Measurements from ENCODE around the gene KLHL12. TPM values are rescaled to one million over a fixed set of nuclear protein-coding genes. Genes with fewer than 3 reads are reported as not detected.

Gene KLHL12
- total RNA-seq, 2 experiments from 2014 or later, result 33.9 to 46.2 TPM

GRCh38 chr1:202860744-202861419 lies 66.2 kb downstream of the KLHL12 start:
- Histone ChIP-seq H3K27ac (ENCODE audit: low read depth, low read length, poor library complexity, severe bottlenecking) (no peak overlapping the region), H4K20me1 (ENCODE audit: insufficient read depth, low read length) (no peaks in the 10 kb centered on the region), H3K9me3 (ENCODE audit: low read length) (no peaks in the 10 kb centered on the region), H3K9me2 (ENCODE audit: insufficient read depth, low read length) (no peaks in the 10 kb centered on the region), H3K4me1 (ENCODE audit: insufficient read depth, low read length, poor library complexity, severe bottlenecking) (no peaks in the 10 kb centered on the region), H3K4me3 (ENCODE audit: low read depth, low read length, poor library complexity, severe bottlenecking) (no peak overlapping the region), H3K36me3 (ENCODE audit: insufficient read depth, low read length) (no peaks in the 10 kb centered on the region), H3K4me2 (ENCODE audit: low read length) (no peak overlapping the region), H3K79me2 (ENCODE audit: insufficient read depth, low read depth, low read length) (no peaks in the 10 kb centered on the region), H2AFZ (ENCODE audit: low read length) (no peak overlapping the region)
- no peak for DNase-seq (ENCODE audit: low spot score)
- ChIA-PET CTCF (ENCODE audit: unreplicated experiment) (no interaction called here), POLR2A (no interaction called here)
- no TSS peak for BruUV-seq (replicated peaks)
- intact Hi-C loops (cut with micrococcal nuclease; ENCODE audit: unreplicated experiment), result no loop called here
- no peak for TF ChIP-seq EZH2phosphoT487 (IDR thresholded peaks at IDR 0.05; ENCODE audit: borderline replicate concordance, low read depth, low read length)
- TF ChIP-seq CTCF (conservative IDR thresholded peaks at IDR 0.05; ENCODE audit: low read length), result no peak

- H3K4me1 ChIP-seq (ENCODE audit: insufficient read depth, low read length, poor library complexity, severe bottlenecking), result no peaks in the 10 kb centered on the region
- H3K79me2 ChIP-seq (ENCODE audit: insufficient read depth, low read depth, low read length), result no peaks in the 10 kb centered on the region
- no peak for TF ChIP-seq EZH2phosphoT487 (IDR thresholded peaks at IDR 0.05; ENCODE audit: borderline replicate concordance, low read depth, low read length)
- TF ChIP-seq CTCF (conservative IDR thresholded peaks at IDR 0.05; ENCODE audit: low read length), result no peak
- DNase-seq (ENCODE audit: low spot score), result no peak
- intact Hi-C loops (cut with micrococcal nuclease; ENCODE audit: unreplicated experiment), result no loop called here
- BruUV-seq (replicated peaks), result no TSS peak
- H3K9me2 ChIP-seq (ENCODE audit: insufficient read depth, low read length), result no peaks in the 10 kb centered on the region
- H2AFZ ChIP-seq (ENCODE audit: low read length), result no peak overlapping the region
- H3K36me3 ChIP-seq (ENCODE audit: insufficient read depth, low read length), result no peaks in the 10 kb centered on the region
- H4K20me1 ChIP-seq (ENCODE audit: insufficient read depth, low read length), result no peaks in the 10 kb centered on the region
- H3K27ac ChIP-seq (ENCODE audit: low read depth, low read length, poor library complexity, severe bottlenecking), result no peak overlapping the region
- H3K4me2 ChIP-seq (ENCODE audit: low read length), result no peak overlapping the region
- no peaks in the 10 kb centered on the region for H3K9me3 ChIP-seq (ENCODE audit: low read length)
- CTCF ChIA-PET (ENCODE audit: unreplicated experiment), result no interaction called here
- POLR2A ChIA-PET, result interaction anchor here (0.6 kb wide), 1 partner anchor 19 kb away, joined by 4 read pairs; no protein-coding TSS in a partner anchor
- H3K4me3 ChIP-seq (ENCODE audit: low read depth, low read length, poor library complexity, severe bottlenecking), result no peak overlapping the region
Observed at GRCh38 chr1:202858789-202859414, 68.1 kb downstream of the KLHL12 start.

- intact Hi-C loops (cut with micrococcal nuclease; ENCODE audit: unreplicated experiment), result no loop called here
- H3K4me3 ChIP-seq (ENCODE audit: low read depth, low read length, poor library complexity, severe bottlenecking), result no peak overlapping the region
- ChIA-PET CTCF (ENCODE audit: unreplicated experiment) (no interaction called here), POLR2A (interaction anchor here (0.6 kb wide), 1 partner anchor 18 kb away, joined by 4 read pairs; no protein-coding TSS in a partner anchor)
- no peak overlapping the region for H2AFZ ChIP-seq (ENCODE audit: low read length)
- H3K36me3 ChIP-seq (ENCODE audit: insufficient read depth, low read length), result no peaks in the 10 kb centered on the region
- TF ChIP-seq CTCF (conservative IDR thresholded peaks at IDR 0.05; ENCODE audit: low read length) (no peak), EZH2phosphoT487 (IDR thresholded peaks at IDR 0.05; ENCODE audit: borderline replicate concordance, low read depth, low read length) (no peak)
- BruUV-seq (replicated peaks), result no TSS peak
- H3K27ac ChIP-seq (ENCODE audit: low read depth, low read length, poor library complexity, severe bottlenecking), result no peak overlapping the region
- no peaks in the 10 kb centered on the region for H3K4me1 ChIP-seq (ENCODE audit: insufficient read depth, low read length, poor library complexity, severe bottlenecking)
- H3K9me3 ChIP-seq (ENCODE audit: low read length), result no peaks in the 10 kb centered on the region
- no peaks in the 10 kb centered on the region for H3K9me2 ChIP-seq (ENCODE audit: insufficient read depth, low read length)
- no peak overlapping the region for H3K4me2 ChIP-seq (ENCODE audit: low read length)
- H3K79me2 ChIP-seq (ENCODE audit: insufficient read depth, low read depth, low read length), result no peaks in the 10 kb centered on the region
- DNase-seq (ENCODE audit: low spot score), result no peak
- H4K20me1 ChIP-seq (ENCODE audit: insufficient read depth, low read length), result no peaks in the 10 kb centered on the region
Observed at GRCh38 chr1:202858331-202858730, 68.7 kb downstream of the KLHL12 start.
